ENCODE results near the gene OTOF. TPM values are rescaled to one million over a fixed set of nuclear protein-coding genes. Genes with fewer than 3 reads are reported as not detected.

The OTOF gene
- total RNA-seq, 4 donors from 2014 or later, result 0.49 to 0.89 TPM; not detected in 2

- intact Hi-C loops (cut with DNase I; ENCODE audit: low total_unique reads), result no loop called here
- no peak for DNase-seq (ENCODE audit: low spot score in 2 of 2)
- TF ChIP-seq CTCF (IDR thresholded peaks at IDR 0.05), result no peak
- no peak for TF ChIP-seq POLR2A (IDR thresholded peaks at IDR 0.05)
- 82 to 85% methylated on average over 2 of the region's 2 CpGs for WGBS, 2 donors
- no peak overlapping the region for H3K4me3 ChIP-seq (ENCODE audit: low read depth, poor library complexity, severe bottlenecking)
These were observed 42.8 kb downstream of the OTOF start for GRCh38 chr2:26435106-26435505.

DNA sequence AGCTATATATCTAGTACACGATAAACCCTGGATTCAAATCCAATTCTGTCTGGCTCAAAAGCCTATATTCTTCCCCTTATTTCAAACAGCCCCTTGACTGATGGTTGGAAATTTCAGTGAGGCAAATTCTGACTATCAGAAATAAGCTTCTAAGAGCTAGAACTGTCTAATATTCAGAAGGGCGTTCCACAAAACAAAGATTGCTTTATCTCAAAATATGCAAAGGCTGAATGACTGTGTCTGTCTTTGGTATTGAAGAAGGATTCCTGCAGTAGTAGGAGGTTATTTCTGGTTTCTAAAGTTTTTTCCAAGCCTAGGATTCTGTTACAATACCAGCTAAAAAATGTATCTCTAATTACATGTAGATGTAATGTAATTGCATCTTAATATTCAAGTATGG, 45.1 kb downstream of the OTOF start:
- TF ChIP-seq CTCF (IDR thresholded peaks at IDR 0.05) (no peak), POLR2A (IDR thresholded peaks at IDR 0.05) (no peak)
- intact Hi-C loops (cut with DNase I; ENCODE audit: low total_unique reads), result no loop called here
- 36 to 77% methylated on average over 2 of the region's 2 CpGs for WGBS, 2 donors
- no peak for DNase-seq (ENCODE audit: low spot score in 2 of 2)
- H3K4me3 ChIP-seq (ENCODE audit: low read depth, poor library complexity, severe bottlenecking), result no peak overlapping the region

DNA sequence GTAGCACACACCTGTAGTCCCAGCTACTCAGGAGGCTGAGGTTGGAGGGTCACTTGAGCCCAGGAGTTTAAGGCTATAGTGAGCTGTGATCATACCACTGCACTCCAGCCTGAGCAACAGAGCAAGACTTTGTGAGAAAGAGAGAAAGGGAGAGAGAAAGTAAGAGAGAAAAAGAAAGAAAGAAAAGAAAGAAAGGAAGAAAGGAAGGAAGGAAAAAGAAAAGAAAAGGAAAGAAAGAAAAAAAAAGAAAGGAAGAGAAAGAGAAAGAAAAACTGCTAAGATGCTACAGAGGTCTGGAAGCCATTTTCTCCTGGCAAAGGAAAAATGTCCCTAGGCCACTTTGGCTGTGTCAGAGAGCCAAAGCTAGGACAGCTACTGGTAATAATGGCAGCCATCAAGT, 45.6 kb downstream of the OTOF start:
- intact Hi-C loops (cut with DNase I; ENCODE audit: low total_unique reads), result no loop called here
- no peak overlapping the region for H3K4me3 ChIP-seq (ENCODE audit: low read depth, poor library complexity, severe bottlenecking)
- no peak for DNase-seq (ENCODE audit: low spot score in 2 of 2)
- TF ChIP-seq CTCF (IDR thresholded peaks at IDR 0.05) (no peak), POLR2A (IDR thresholded peaks at IDR 0.05) (no peak)

DNA sequence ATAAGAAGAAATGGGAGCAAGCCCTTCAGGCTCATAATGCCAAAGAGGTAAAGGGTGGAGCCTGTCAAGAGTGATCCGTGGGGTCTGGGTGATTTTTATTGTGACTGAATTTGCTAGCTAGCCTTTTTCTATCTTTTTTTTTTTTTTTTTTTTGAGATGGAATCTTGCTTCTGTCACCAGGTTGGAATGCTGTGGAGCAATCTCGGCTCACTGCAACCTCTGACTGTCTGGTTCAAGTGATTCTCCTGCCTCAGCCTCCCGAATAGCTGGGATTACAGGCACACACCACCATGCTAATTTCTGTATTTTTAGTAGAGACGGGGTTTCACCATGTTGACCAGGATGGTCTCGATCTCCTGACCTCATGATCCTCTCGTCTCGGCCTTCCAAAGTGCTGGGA, 47.1 kb downstream of the OTOF start:
- H3K4me3 ChIP-seq (ENCODE audit: low read depth, poor library complexity, severe bottlenecking), result no peak overlapping the region
- TF ChIP-seq CTCF (IDR thresholded peaks at IDR 0.05) (no peak), POLR2A (IDR thresholded peaks at IDR 0.05) (no peak)
- 85 to 94% methylated on average over 7 of the region's 7 CpGs for WGBS, 2 donors
- intact Hi-C loops (cut with DNase I; ENCODE audit: low total_unique reads), result no loop called here
- DNase-seq (ENCODE audit: low spot score in 2 of 2), result no peak

GRCh38 chr2:26429779-26430578, 47.9 kb downstream of the OTOF start:
- DNase-seq (ENCODE audit: low spot score in 2 of 2), result no peak
- intact Hi-C loops (cut with DNase I; ENCODE audit: low total_unique reads), result no loop called here
- H3K4me3 ChIP-seq (ENCODE audit: low read depth, poor library complexity, severe bottlenecking), result no peak overlapping the region
- TF ChIP-seq CTCF (IDR thresholded peaks at IDR 0.05), result no peak
- no peak for TF ChIP-seq POLR2A (IDR thresholded peaks at IDR 0.05)
- 51% methylated on average over 7 to 8 of the region's 8 CpGs for WGBS, 2 donors

- 79 to 95% methylated on average over 2 of the region's 2 CpGs for WGBS, 2 donors
- no peak for DNase-seq (ENCODE audit: low spot score in 2 of 2)
- TF ChIP-seq CTCF (IDR thresholded peaks at IDR 0.05) (no peak), POLR2A (IDR thresholded peaks at IDR 0.05) (no peak)
- no peak overlapping the region for H3K4me3 ChIP-seq (ENCODE audit: low read depth, poor library complexity, severe bottlenecking)
- intact Hi-C loops (cut with DNase I; ENCODE audit: low total_unique reads), result no loop called here
These were observed 49.1 kb downstream of the OTOF start for GRCh38 chr2:26428846-26429245.
